T-cell (primary cell): ENCODE measurements around the gene SNX32. TPM values are rescaled to one million over a fixed set of nuclear protein-coding genes. Genes with fewer than 3 reads are reported as not detected.
A peak's percentile ranks its signal among the peaks of the same experiment; 100 is the strongest.

Experiments
- ATAC-seq, 4 experiments: fragments of 200-7000 bp in 3 of 4; fragments of 150-1000 bp in 1 of 4; cut with Tn5 transposase; replicated peaks in 1 of 4; 1 replicate in 3 of 4; 2 replicates in 1 of 4; pipeline ENCODE4 v1.10.0; 2021; ENCODE audit warnings: moderate library complexity in 3 of 4, mild to moderate bottlenecking in 2 of 4, moderate number of reproducible peaks in 1 of 4
- CTCF ChIA-PET, 2 donors: fragments of 300-600 bp; sonication (Branson Sonifier 250); formaldehyde crosslinking; loops; one replicate each; lab custom pipeline; 2022; ENCODE audit warnings: antibody characterized with exemption in 2 of 2; lab: Charles Lee
- POLR2A ChIA-PET, 2 donors: fragments of 300-600 bp; sonication (Branson Sonifier 250); formaldehyde crosslinking; loops; one replicate each; lab custom pipeline; 2022; ENCODE audit warnings: antibody characterized with exemption in 2 of 2; lab: Charles Lee
- DNase-seq, 35 experiments: peaks; one replicate each; pipeline versions ENCODE4 v3.0.0 to v3.0.0-alpha.2; 2013 to 2023
- H3K27ac ChIP-seq: one replicate; pipeline ENCODE4 v1.5.1; 2013; ENCODE audit warnings: low read length
- H3K27me3 ChIP-seq, 2 experiments: replicated peaks in 1 of 2; 1 replicate in 1 of 2; 2 replicates in 1 of 2; pipeline versions ENCODE4 v1.6.1 to v1.7.0; 2013; ENCODE audit warnings: low read length in 1 of 2, mixed read lengths in 1 of 2; ENCODE audit not compliant: control insufficient read depth in 2 of 2, insufficient read depth in 2 of 2; ENCODE audit errors: extremely low read depth in 1 of 2
- H3K36me3 ChIP-seq, 2 donors: 1 replicate in 1 of 2; 2 replicates in 1 of 2; pipeline versions ENCODE4 v1.6.1 to v1.7.0; 2013; ENCODE audit warnings: low read length in 1 of 2; ENCODE audit not compliant: control insufficient read depth in 2 of 2, insufficient read depth in 1 of 2; ENCODE audit errors: extremely low read depth in 1 of 2
- H3K4me1 ChIP-seq, 2 experiments: 1 replicate in 1 of 2; 2 replicates in 1 of 2; pipeline versions ENCODE4 v1.6.1 to v1.7.0; 2013; ENCODE audit warnings: low read length in 2 of 2, mixed read lengths in 1 of 2; ENCODE audit not compliant: insufficient read depth in 2 of 2, control insufficient read depth in 1 of 2; ENCODE audit errors: extremely low read depth in 1 of 2
- H3K4me3 ChIP-seq, 2 donors: 1 replicate in 1 of 2; 2 replicates in 1 of 2; pipeline versions ENCODE4 v1.5.1 to v1.7.0; 2013; ENCODE audit warnings: mild to moderate bottlenecking in 2 of 2, low read length in 1 of 2, moderate library complexity in 1 of 2; ENCODE audit not compliant: control insufficient read depth in 1 of 2; ENCODE audit errors: extremely low read depth in 1 of 2
- H3K9me3 ChIP-seq: 2 replicates; pipeline ENCODE4 v1.7.0; 2013
- H3K27ac Mint-ChIP-seq, 2 donors: one replicate each; pipeline ENCODE4 v1.8.0; 2020 to 2021; ENCODE audit warnings: mild to moderate bottlenecking in 2 of 2, mixed read lengths in 2 of 2
- H3K27me3 Mint-ChIP-seq, 2 donors: one replicate each; pipeline ENCODE4 v1.8.0; 2021 to 2022; ENCODE audit warnings: mixed read lengths in 2 of 2
- H3K36me3 Mint-ChIP-seq: one replicate; pipeline ENCODE4 v1.8.0; 2021; ENCODE audit warnings: mixed read lengths
- H3K4me1 Mint-ChIP-seq, 3 donors: one replicate each; pipeline ENCODE4 v1.8.0; 2020 to 2022; ENCODE audit warnings: mixed read lengths in 3 of 3, mild to moderate bottlenecking in 1 of 3
- H3K4me3 Mint-ChIP-seq, 3 donors: one replicate each; pipeline ENCODE4 v1.8.0; 2020 to 2022; ENCODE audit warnings: mild to moderate bottlenecking in 3 of 3, mixed read lengths in 3 of 3, moderate library complexity in 3 of 3
- H3K9me3 Mint-ChIP-seq, 3 donors: one replicate each; pipeline ENCODE4 v1.8.0; 2020 to 2022; ENCODE audit warnings: mixed read lengths in 3 of 3
- WGBS: methylation state at CpG from one replicate; pipeline ENCODE4 v1.1.5; 2013; ENCODE audit warnings: missing lambda C conversion rate; ENCODE audit not compliant: insufficient coverage; 5-methylcytosine and 5-hydroxymethylcytosine counted together
- total RNA-seq, 35 experiments: library from RNA in 6 of 35; stranded (reverse) in 6 of 35; fragments of 120-200 nt in 1 of 35; gene quantifications; one replicate each; pipeline versions ENCODE4 v1.2.1 to v1.2.4 and lab custom pipeline; 2013 to 2026

Gene SNX32
- total RNA-seq, 5 donors from 2014 or later (not counting 1 experiment from before 2014, with no cell fraction given): 0.26 to 1.4 (median 1.2) TPM

GRCh38 chr11:65870307-65870658, 36.5 kb downstream of the SNX32 start:
- CTCF ChIA-PET: interaction anchor here (1.4 to 1.8 kb wide), 2 partner anchors 10 to 11 kb away, joined by 3 to 5 read pairs; partner anchors contain the start of gene MUS81 (in 1 of the 2)
- Histone ChIP-seq H3K4me3 (no peak overlapping the region), H3K27me3 (peaks cover 0 to 7% of the 10 kb centered on the region in 2 experiments), H3K9me3 (no peaks in the 10 kb centered on the region), H3K27ac (no peak overlapping the region), H3K4me1 (peaks cover 5 to 39% of the 10 kb centered on the region in 2 experiments), H3K36me3 (peaks cover 8 to 20% of the 10 kb centered on the region in 2 donors)
- peak overlapping the region; percentile 46 to 52 for H3K27ac Mint-ChIP-seq
- no peaks in the 10 kb centered on the region for H3K9me3 Mint-ChIP-seq
- H3K27me3 Mint-ChIP-seq: no peaks in the 10 kb centered on the region
- H3K36me3 Mint-ChIP-seq: peaks cover 1% of the 10 kb centered on the region
- H3K4me3 Mint-ChIP-seq: no peak overlapping the region
- peaks cover 16 to 28% (median 20%) of the 10 kb centered on the region in 3 donors for H3K4me1 Mint-ChIP-seq
- ATAC-seq (no peak), DNase-seq (no peak)
- POLR2A ChIA-PET: no interaction called here
- 59% methylated on average over 7 of the region's 11 CpGs for WGBS

GRCh38 chr11:65870706-65871681, 37.2 kb downstream of the SNX32 start:
- POLR2A ChIA-PET: interaction anchor here in 1 of 2 donors (0.6 to 1.3 kb wide), 2 partner anchors 91 to 140 kb away, joined by 4 to 7 read pairs; partner anchors contain the start of gene SART1
- Histone ChIP-seq H3K4me3 (no peak overlapping the region), H3K4me1 (peaks cover 5 to 39% of the 10 kb centered on the region in 2 experiments), H3K9me3 (no peaks in the 10 kb centered on the region), H3K27ac (no peak overlapping the region), H3K27me3 (peaks cover 0 to 7% of the 10 kb centered on the region in 2 experiments), H3K36me3 (peaks cover 1 to 14% of the 10 kb centered on the region in 2 donors)
- H3K4me1 Mint-ChIP-seq: peaks cover 16 to 28% (median 20%) of the 10 kb centered on the region in 3 donors
- CTCF ChIA-PET: interaction anchor here (0.5 to 1.4 kb wide), 4 partner anchors 11 to 1095 kb away, joined by 3 to 12 read pairs (median 3); partner anchors contain the start of gene MUS81 (in 1 of the 2)
- peak overlapping the region; percentile 46 to 61 for H3K27ac Mint-ChIP-seq
- no peak for ATAC-seq
- WGBS: 64% methylated on average over 16 of the region's 24 CpGs
- DNase-seq: no peak
- H3K4me3 Mint-ChIP-seq: peak overlapping the region; percentile 9 to 49 (median 13)
- no peaks in the 10 kb centered on the region for H3K27me3 Mint-ChIP-seq
- H3K36me3 Mint-ChIP-seq: no peaks in the 10 kb centered on the region
- no peaks in the 10 kb centered on the region for H3K9me3 Mint-ChIP-seq

- Mint-ChIP-seq H3K9me3 (no peaks in the 10 kb centered on the region), H3K27ac (peak overlapping the region in 1 of 2 donors; percentile 61), H3K27me3 (no peaks in the 10 kb centered on the region), H3K4me3 (peak overlapping the region; percentile 34 to 57 (median 49)), H3K36me3 (no peaks in the 10 kb centered on the region), H3K4me1 (peaks cover 16 to 28% (median 18%) of the 10 kb centered on the region in 3 donors)
- no peak overlapping the region for H3K4me3 ChIP-seq
- no peak overlapping the region for H3K27ac ChIP-seq
- peaks cover 0 to 4% of the 10 kb centered on the region in 2 donors for H3K36me3 ChIP-seq
- ChIA-PET POLR2A (interaction anchor here (0.6 to 1.3 kb wide), 3 partner anchors 11 to 139 kb away, joined by 4 to 7 read pairs (median 4); partner anchors contain the start of gene SART1 (in 1 of the 2)), CTCF (interaction anchor here (0.5 to 1.4 kb wide), 3 partner anchors 12 to 119 kb away, joined by 3 to 12 read pairs (median 3); partner anchors contain the start of gene MUS81 (in 1 of the 2))
- peaks cover 5 to 39% of the 10 kb centered on the region in 2 experiments for H3K4me1 ChIP-seq
- no peaks in the 10 kb centered on the region for H3K9me3 ChIP-seq
- WGBS: 94% methylated on average over 20 of the region's 26 CpGs
- H3K27me3 ChIP-seq: peaks cover 0 to 7% of the 10 kb centered on the region in 2 experiments
- ATAC-seq (no peak), DNase-seq (no peak)
Observed at GRCh38 chr11:65871811-65872548, 38.2 kb downstream of the SNX32 start.

- peaks cover 0 to 7% of the 10 kb centered on the region in 2 experiments for H3K27me3 ChIP-seq
- ChIA-PET CTCF (interaction anchor here in 1 of 2 donors (1.5 to 2.3 kb wide), 2 partner anchors 13 to 17 kb away, joined by 8 to 30 read pairs; partner anchors contain the start of genes CCDC85B, FIBP and MUS81), POLR2A (interaction anchor here in 1 of 2 donors (0.6 kb wide), 1 partner anchor 12 kb away, joined by 4 read pairs; no protein-coding TSS in a partner anchor)
- DNase-seq: no peak
- Mint-ChIP-seq H3K9me3 (no peaks in the 10 kb centered on the region), H3K27me3 (no peaks in the 10 kb centered on the region), H3K4me3 (peak within 1 kb of the TSS; percentile 80 to 91 (median 87)), H3K4me1 (peaks cover 14 to 33% (median 16%) of the 10 kb centered on the region in 3 donors), H3K36me3 (no peaks in the 10 kb centered on the region), H3K27ac (peak within 1 kb of the TSS; percentile 61 to 89)
- peak within 1 kb of the TSS; percentile 92 for H3K27ac ChIP-seq
- no peaks in the 10 kb centered on the region for H3K36me3 ChIP-seq
- ATAC-seq: peak in 3 of 4 experiments; percentile 0 to 2 (median 1)
- peak within 1 kb of the TSS; percentile 67 to 77 for H3K4me3 ChIP-seq
- peaks cover 5 to 44% of the 10 kb centered on the region in 2 experiments for H3K4me1 ChIP-seq
- 14% methylated on average over 56 of the region's 69 CpGs for WGBS
- no peaks in the 10 kb centered on the region for H3K9me3 ChIP-seq
Observed at GRCh38 chr11:65872586-65873317, 39.0 kb downstream of the SNX32 start, which contains the start of gene EFEMP2. Gene EFEMP2 (minus strand): TSS chr11:65872800. CDS start chr11:65872354, 446 bp downstream.

GRCh38 chr11:65873318-65874156, 39.8 kb downstream of the SNX32 start:
- Histone ChIP-seq H3K4me3 (peak overlapping the region; percentile 67 to 77), H3K27me3 (peaks cover 0 to 7% of the 10 kb centered on the region in 2 experiments), H3K4me1 (peaks cover 5 to 51% of the 10 kb centered on the region in 2 experiments), H3K27ac (peak overlapping the region; percentile 92), H3K36me3 (no peaks in the 10 kb centered on the region), H3K9me3 (no peaks in the 10 kb centered on the region)
- ChIA-PET POLR2A (interaction anchor here in 1 of 2 donors (0.6 kb wide), 1 partner anchor 17 kb away, joined by 3 read pairs; the partner anchor contains the start of gene CCDC85B), CTCF (interaction anchor here in 1 of 2 donors (1.5 to 2.3 kb wide), 3 partner anchors 12 to 16 kb away, joined by 8 to 30 read pairs (median 11); partner anchors contain the start of genes CCDC85B, FIBP and MUS81)
- Mint-ChIP-seq H3K36me3 (no peaks in the 10 kb centered on the region), H3K9me3 (no peaks in the 10 kb centered on the region), H3K4me1 (peaks cover 14 to 38% (median 21%) of the 10 kb centered on the region in 3 donors), H3K4me3 (peak overlapping the region; percentile 80 to 91 (median 87)), H3K27ac (peak overlapping the region; percentile 61 to 89), H3K27me3 (no peaks in the 10 kb centered on the region)
- DNase-seq (peak; percentile 86 to 99 (median 93)), ATAC-seq (peak; percentile 87 to 95 (median 93))
- WGBS: 1% methylated on average over 36 of the region's 54 CpGs
